ENCODE measurements around the gene MEIG1.
"Not testable (repeated sequence)": the region's sequence is repeated elsewhere in the genome, so short reads cannot be mapped to it uniquely, and the experiment has no call there.

- not testable (repeated sequence) for TF ChIP-seq CTCF, EP300, POLR2A (IDR thresholded peaks at IDR 0.05)
Measured at GRCh38 chr10:14991035-14991749, 32.0 kb downstream of the MEIG1 start.
